WI38 (cell line): ENCODE data around the gene DEGS1.

Experiments
- H3K4me3 ChIP-seq: 2 replicates; pipeline ENCODE4 v1.5.1; 2011; ENCODE audit warnings: low read depth, mild to moderate bottlenecking, control low read depth, low read length
- CTCF ChIP-seq: IDR thresholded peaks from 2 replicates; pipeline ENCODE4 v1.5.1; 2012; ENCODE audit warnings: low read depth, mild to moderate bottlenecking, control low read depth, low read length

Gene DEGS1

DNA sequence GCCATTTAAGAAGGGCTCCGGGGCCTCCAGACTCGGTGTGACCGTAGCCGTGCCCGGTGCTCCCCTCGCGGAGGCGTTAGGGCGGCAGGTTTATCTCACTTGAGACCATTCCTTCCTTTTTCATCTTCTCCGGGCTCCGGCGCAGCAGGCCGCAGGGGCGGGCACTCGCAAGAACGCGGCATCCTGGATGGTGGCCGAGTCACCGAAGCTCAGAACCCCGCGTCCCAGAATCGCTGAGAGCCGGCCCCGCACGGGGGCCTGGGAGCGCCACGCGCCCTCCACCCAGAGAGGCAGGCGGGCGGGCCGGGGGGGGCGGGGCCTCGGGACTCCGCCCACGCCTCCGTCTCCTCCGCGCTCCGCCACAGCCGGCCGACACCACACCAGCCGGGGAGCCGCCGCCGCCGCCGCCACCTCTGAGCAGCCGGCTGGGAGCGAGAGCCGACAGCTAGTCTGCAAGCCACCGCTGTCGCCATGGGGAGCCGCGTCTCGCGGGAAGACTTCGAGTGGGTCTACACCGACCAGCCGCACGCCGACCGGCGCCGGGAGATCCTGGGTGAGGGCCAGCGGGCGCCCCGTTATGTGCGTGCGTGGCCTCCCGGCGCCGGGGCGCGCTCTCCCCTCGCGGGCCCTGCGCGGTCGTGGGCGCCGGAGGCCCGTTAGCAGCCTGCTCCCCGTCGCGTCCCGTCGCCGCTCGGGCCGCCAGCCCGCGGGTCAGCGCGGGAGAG lies at the start of gene DEGS1:
Gene DEGS1 (plus strand): TSS at position 375 of the 725 bp plus-strand sequence. CDS start 97 bp downstream, at position 472.
- H3K4me3 ChIP-seq, result peak within 1 kb of the TSS; percentile 87
- TF ChIP-seq CTCF, result no peak

- H3K4me3 ChIP-seq, result no peak overlapping the region
- no peak for TF ChIP-seq CTCF
Measured at GRCh38 chr1:224133741-224134299, 49.2 kb upstream of the DEGS1 start.

GRCh38 chr1:224137518-224137917 lies 45.5 kb upstream of the DEGS1 start:
- no peak overlapping the region for H3K4me3 ChIP-seq
- no peak for TF ChIP-seq CTCF

DNA sequence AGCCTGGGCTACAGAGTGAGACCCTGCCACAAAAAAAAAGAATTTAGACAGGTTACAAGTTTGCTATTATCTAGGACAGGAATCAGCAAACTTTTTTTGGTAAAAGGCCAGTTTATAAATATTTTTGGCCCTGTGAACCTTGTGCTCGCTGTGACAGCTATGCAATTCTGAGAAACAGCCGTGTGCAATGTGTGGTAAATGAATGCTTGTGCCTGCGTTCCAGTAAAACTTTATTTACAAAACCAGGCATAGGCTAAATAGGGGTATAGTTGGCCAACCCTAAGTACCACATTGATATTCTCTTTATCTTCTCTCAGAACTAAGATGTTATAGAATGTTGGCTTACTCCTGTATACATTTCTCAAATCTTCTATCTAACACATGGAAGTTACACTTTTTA lies 44.8 kb upstream of the DEGS1 start:
- H3K4me3 ChIP-seq, result no peak overlapping the region
- TF ChIP-seq CTCF, result no peak

DNA sequence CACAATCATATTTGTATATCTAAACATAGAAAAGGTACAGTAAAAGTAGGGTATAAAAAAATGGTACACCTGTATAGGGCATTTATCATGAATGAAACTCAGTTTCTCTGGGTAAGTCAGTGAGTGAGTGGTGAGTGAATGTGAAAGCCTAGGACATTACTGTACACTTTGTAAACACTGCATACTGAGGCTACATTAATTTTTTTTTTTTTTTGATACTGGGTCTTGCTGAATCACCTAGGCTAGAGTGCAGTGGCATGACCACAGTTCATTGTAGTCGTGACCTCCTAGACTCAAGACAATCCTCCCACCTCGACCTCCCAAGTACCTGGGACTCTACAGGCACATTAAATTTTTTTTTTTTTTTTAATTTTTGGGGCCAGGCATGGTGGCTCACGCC lies 41.3 kb upstream of the DEGS1 start:
- no peak overlapping the region for H3K4me3 ChIP-seq
- TF ChIP-seq CTCF, result no peak

DNA sequence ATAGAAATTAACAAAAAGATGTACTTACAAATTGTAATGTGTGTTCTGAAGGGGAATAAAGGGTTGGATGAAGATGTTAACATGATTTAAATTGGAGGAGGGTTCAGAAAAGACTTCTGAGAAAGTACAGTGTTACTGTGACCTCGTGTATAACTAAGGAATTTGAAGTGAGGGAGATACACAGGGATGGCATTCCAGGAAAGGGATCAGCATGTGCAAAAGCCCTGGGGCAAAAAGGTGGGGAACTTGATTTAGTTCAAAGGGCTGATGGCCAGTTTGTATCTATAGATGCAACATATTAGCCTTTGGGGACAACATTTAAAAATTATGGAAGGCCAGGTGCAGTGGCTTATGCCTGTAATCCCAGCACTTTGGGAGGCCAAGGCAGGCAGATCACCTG lies 33.3 kb upstream of the DEGS1 start:
- H3K4me3 ChIP-seq, result no peak overlapping the region
- no peak for TF ChIP-seq CTCF

GRCh38 chr1:224151117-224151516 lies 31.9 kb upstream of the DEGS1 start:
- no peak for TF ChIP-seq CTCF
- H3K4me3 ChIP-seq, result no peak overlapping the region
